T-cell (primary cell): ENCODE measurements around the gene LYRM4. TPM values are rescaled to one million over a fixed set of nuclear protein-coding genes. Genes with fewer than 3 reads are reported as not detected.

ENCODE experiments used
- ATAC-seq, 4 experiments: fragments of 200-7000 bp in 3 of 4; fragments of 150-1000 bp in 1 of 4; cut with Tn5 transposase; replicated peaks in 1 of 4; 1 replicate in 3 of 4; 2 replicates in 1 of 4; pipeline ENCODE4 v1.10.0; 2021; ENCODE audit warnings: moderate library complexity in 3 of 4, mild to moderate bottlenecking in 2 of 4, moderate number of reproducible peaks in 1 of 4
- CTCF ChIA-PET, 2 donors: fragments of 300-600 bp; sonication (Branson Sonifier 250); formaldehyde crosslinking; loops; one replicate each; lab custom pipeline; 2022; ENCODE audit warnings: antibody characterized with exemption in 2 of 2; lab: Charles Lee
- POLR2A ChIA-PET, 2 donors: fragments of 300-600 bp; sonication (Branson Sonifier 250); formaldehyde crosslinking; loops; one replicate each; lab custom pipeline; 2022; ENCODE audit warnings: antibody characterized with exemption in 2 of 2; lab: Charles Lee
- DNase-seq, 35 experiments: peaks; one replicate each; pipeline versions ENCODE4 v3.0.0 to v3.0.0-alpha.2; 2013 to 2023
- H3K27ac ChIP-seq: one replicate; pipeline ENCODE4 v1.5.1; 2013; ENCODE audit warnings: low read length
- H3K27me3 ChIP-seq, 2 experiments: replicated peaks in 1 of 2; 1 replicate in 1 of 2; 2 replicates in 1 of 2; pipeline versions ENCODE4 v1.6.1 to v1.7.0; 2013; ENCODE audit warnings: low read length in 1 of 2, mixed read lengths in 1 of 2; ENCODE audit not compliant: control insufficient read depth in 2 of 2, insufficient read depth in 2 of 2; ENCODE audit errors: extremely low read depth in 1 of 2
- H3K36me3 ChIP-seq, 2 donors: 1 replicate in 1 of 2; 2 replicates in 1 of 2; pipeline versions ENCODE4 v1.6.1 to v1.7.0; 2013; ENCODE audit warnings: low read length in 1 of 2; ENCODE audit not compliant: control insufficient read depth in 2 of 2, insufficient read depth in 1 of 2; ENCODE audit errors: extremely low read depth in 1 of 2
- H3K4me1 ChIP-seq, 2 experiments: 1 replicate in 1 of 2; 2 replicates in 1 of 2; pipeline versions ENCODE4 v1.6.1 to v1.7.0; 2013; ENCODE audit warnings: low read length in 2 of 2, mixed read lengths in 1 of 2; ENCODE audit not compliant: insufficient read depth in 2 of 2, control insufficient read depth in 1 of 2; ENCODE audit errors: extremely low read depth in 1 of 2
- H3K4me3 ChIP-seq, 2 donors: 1 replicate in 1 of 2; 2 replicates in 1 of 2; pipeline versions ENCODE4 v1.5.1 to v1.7.0; 2013; ENCODE audit warnings: mild to moderate bottlenecking in 2 of 2, low read length in 1 of 2, moderate library complexity in 1 of 2; ENCODE audit not compliant: control insufficient read depth in 1 of 2; ENCODE audit errors: extremely low read depth in 1 of 2
- H3K9me3 ChIP-seq: 2 replicates; pipeline ENCODE4 v1.7.0; 2013
- H3K27ac Mint-ChIP-seq, 2 donors: one replicate each; pipeline ENCODE4 v1.8.0; 2020 to 2021; ENCODE audit warnings: mild to moderate bottlenecking in 2 of 2, mixed read lengths in 2 of 2
- H3K27me3 Mint-ChIP-seq, 2 donors: one replicate each; pipeline ENCODE4 v1.8.0; 2021 to 2022; ENCODE audit warnings: mixed read lengths in 2 of 2
- H3K36me3 Mint-ChIP-seq: one replicate; pipeline ENCODE4 v1.8.0; 2021; ENCODE audit warnings: mixed read lengths
- H3K4me1 Mint-ChIP-seq, 3 donors: one replicate each; pipeline ENCODE4 v1.8.0; 2020 to 2022; ENCODE audit warnings: mixed read lengths in 3 of 3, mild to moderate bottlenecking in 1 of 3
- H3K4me3 Mint-ChIP-seq, 3 donors: one replicate each; pipeline ENCODE4 v1.8.0; 2020 to 2022; ENCODE audit warnings: mild to moderate bottlenecking in 3 of 3, mixed read lengths in 3 of 3, moderate library complexity in 3 of 3
- H3K9me3 Mint-ChIP-seq, 3 donors: one replicate each; pipeline ENCODE4 v1.8.0; 2020 to 2022; ENCODE audit warnings: mixed read lengths in 3 of 3
- WGBS: methylation state at CpG from one replicate; pipeline ENCODE4 v1.1.5; 2013; ENCODE audit warnings: missing lambda C conversion rate; ENCODE audit not compliant: insufficient coverage; 5-methylcytosine and 5-hydroxymethylcytosine counted together
- total RNA-seq, 35 experiments: library from RNA in 6 of 35; stranded (reverse) in 6 of 35; fragments of 120-200 nt in 1 of 35; gene quantifications; one replicate each; pipeline versions ENCODE4 v1.2.1 to v1.2.4 and lab custom pipeline; 2013 to 2026

Gene LYRM4
- total RNA-seq, 5 donors from 2014 or later (not counting 1 experiment from before 2014, with no cell fraction given) = 17.7 to 25.6 (median 20.4) TPM

GRCh38 chr6:5278565-5279120 lies 17.9 kb upstream of the LYRM4 start:
- no peaks in the 10 kb centered on the region for H3K27me3 ChIP-seq
- no peak for DNase-seq
- ChIA-PET POLR2A (interaction anchor here in 1 of 2 donors (0.7 kb wide), 1 partner anchor 1291 kb away, joined by 6 read pairs; no protein-coding TSS in a partner anchor), CTCF (interaction anchor here in 1 of 2 donors (0.6 kb wide), 1 partner anchor 177 kb away, joined by 3 read pairs; no protein-coding TSS in a partner anchor)
- Mint-ChIP-seq H3K36me3 (peaks cover 17% of the 10 kb centered on the region), H3K9me3 (no peaks in the 10 kb centered on the region), H3K4me3 (no peak overlapping the region), H3K4me1 (peaks cover 39 to 59% (median 40%) of the 10 kb centered on the region in 3 donors), H3K27ac (no peak overlapping the region), H3K27me3 (no peaks in the 10 kb centered on the region)
- ATAC-seq = no peak
- WGBS = 92% methylated on average over 1 of the region's 3 CpGs
- no peaks in the 10 kb centered on the region for H3K36me3 ChIP-seq
- H3K27ac ChIP-seq = no peak overlapping the region
- no peaks in the 10 kb centered on the region for H3K9me3 ChIP-seq
- H3K4me1 ChIP-seq = peaks cover 3 to 4% of the 10 kb centered on the region in 2 experiments
- H3K4me3 ChIP-seq = no peak overlapping the region

- Mint-ChIP-seq H3K27me3 (no peaks in the 10 kb centered on the region), H3K4me3 (no peak overlapping the region), H3K9me3 (no peaks in the 10 kb centered on the region), H3K27ac (no peak overlapping the region), H3K4me1 (peaks cover 44 to 63% (median 44%) of the 10 kb centered on the region in 3 donors), H3K36me3 (peaks cover 22% of the 10 kb centered on the region)
- 100% methylated on average over 1 of the region's 5 CpGs for WGBS
- H3K27me3 ChIP-seq = no peaks in the 10 kb centered on the region
- no peak for ATAC-seq
- H3K4me1 ChIP-seq = peaks cover 3 to 4% of the 10 kb centered on the region in 2 experiments
- no peaks in the 10 kb centered on the region for H3K9me3 ChIP-seq
- no peak overlapping the region for H3K27ac ChIP-seq
- no peak for DNase-seq
- POLR2A ChIA-PET = no interaction called here
- no peak overlapping the region for H3K4me3 ChIP-seq
- CTCF ChIA-PET = interaction anchor here in 1 of 2 donors (0.6 kb wide), 1 partner anchor 177 kb away, joined by 3 read pairs; no protein-coding TSS in a partner anchor
- H3K36me3 ChIP-seq = no peaks in the 10 kb centered on the region
Measured at GRCh38 chr6:5278047-5278446, 17.3 kb upstream of the LYRM4 start.

GRCh38 chr6:5277589-5277988 lies 16.8 kb upstream of the LYRM4 start:
- ChIA-PET CTCF (interaction anchor here in 1 of 2 donors (1.1 kb wide), 1 partner anchor 25 kb away, joined by 4 read pairs; no protein-coding TSS in a partner anchor), POLR2A (no interaction called here)
- H3K36me3 ChIP-seq = no peaks in the 10 kb centered on the region
- Mint-ChIP-seq H3K9me3 (no peaks in the 10 kb centered on the region), H3K4me1 (peaks cover 46 to 66% (median 47%) of the 10 kb centered on the region in 3 donors), H3K4me3 (no peak overlapping the region), H3K27me3 (no peaks in the 10 kb centered on the region), H3K27ac (no peak overlapping the region), H3K36me3 (peaks cover 26% of the 10 kb centered on the region)
- ATAC-seq (no peak), DNase-seq (no peak)
- H3K27ac ChIP-seq = no peak overlapping the region
- 100% methylated on average over 1 of the region's 3 CpGs for WGBS
- peaks cover 3 to 4% of the 10 kb centered on the region in 2 experiments for H3K4me1 ChIP-seq
- no peaks in the 10 kb centered on the region for H3K27me3 ChIP-seq
- H3K9me3 ChIP-seq = no peaks in the 10 kb centered on the region
- no peak overlapping the region for H3K4me3 ChIP-seq

GRCh38 chr6:5276581-5276980 lies 15.8 kb upstream of the LYRM4 start:
- ATAC-seq (no peak), DNase-seq (no peak)
- Histone ChIP-seq H3K4me3 (no peak overlapping the region), H3K27ac (no peak overlapping the region), H3K4me1 (peaks cover 3 to 4% of the 10 kb centered on the region in 2 experiments), H3K36me3 (no peaks in the 10 kb centered on the region), H3K9me3 (no peaks in the 10 kb centered on the region), H3K27me3 (no peaks in the 10 kb centered on the region)
- WGBS = 100% methylated on average over 2 of the region's 2 CpGs
- Mint-ChIP-seq H3K27me3 (no peaks in the 10 kb centered on the region), H3K4me1 (peaks cover 36 to 63% (median 44%) of the 10 kb centered on the region in 3 donors), H3K9me3 (no peaks in the 10 kb centered on the region), H3K4me3 (no peak overlapping the region), H3K36me3 (peaks cover 27% of the 10 kb centered on the region), H3K27ac (no peak overlapping the region)
- CTCF ChIA-PET = interaction anchor here (0.6 to 1.1 kb wide), 5 partner anchors 26 to 170 kb away, joined by 3 to 9 read pairs (median 3); no protein-coding TSS in a partner anchor
- POLR2A ChIA-PET = no interaction called here

- Mint-ChIP-seq H3K4me1 (peaks cover 34 to 60% (median 45%) of the 10 kb centered on the region in 3 donors), H3K36me3 (peaks cover 34% of the 10 kb centered on the region), H3K27ac (no peak overlapping the region), H3K27me3 (no peaks in the 10 kb centered on the region), H3K9me3 (no peaks in the 10 kb centered on the region), H3K4me3 (no peak overlapping the region)
- H3K27ac ChIP-seq = no peak overlapping the region
- no CpG with 5 or more reads among the region's 2 CpGs for WGBS
- no peaks in the 10 kb centered on the region for H3K36me3 ChIP-seq
- no peak overlapping the region for H3K4me3 ChIP-seq
- DNase-seq = no peak
- no peaks in the 10 kb centered on the region for H3K9me3 ChIP-seq
- ChIA-PET POLR2A (no interaction called here), CTCF (interaction anchor here (0.9 to 1.8 kb wide), 3 partner anchors 27 to 132 kb away, joined by 3 to 4 read pairs (median 3); no protein-coding TSS in a partner anchor)
- peaks cover 3 to 4% of the 10 kb centered on the region in 2 experiments for H3K4me1 ChIP-seq
- no peaks in the 10 kb centered on the region for H3K27me3 ChIP-seq
- ATAC-seq = no peak
Measured at GRCh38 chr6:5275497-5275896, 14.7 kb upstream of the LYRM4 start.

GRCh38 chr6:5274231-5274630 lies 13.5 kb upstream of the LYRM4 start:
- H3K27me3 ChIP-seq = no peaks in the 10 kb centered on the region
- peaks cover 35 to 50% (median 39%) of the 10 kb centered on the region in 3 donors for H3K4me1 Mint-ChIP-seq
- H3K4me3 Mint-ChIP-seq = no peak overlapping the region
- CTCF ChIA-PET = interaction anchor here in 1 of 2 donors (1.8 kb wide), 1 partner anchor 28 kb away, joined by 4 read pairs; no protein-coding TSS in a partner anchor
- H3K36me3 Mint-ChIP-seq = peaks cover 36% of the 10 kb centered on the region
- no peak overlapping the region for H3K4me3 ChIP-seq
- POLR2A ChIA-PET = no interaction called here
- H3K4me1 ChIP-seq = peaks cover 3 to 4% of the 10 kb centered on the region in 2 experiments
- DNase-seq (no peak), ATAC-seq (peak in 1 of 4 experiments; percentile 23)
- H3K36me3 ChIP-seq = no peaks in the 10 kb centered on the region
- peak overlapping the region in 1 of 2 donors; percentile 61 for H3K27ac Mint-ChIP-seq
- H3K9me3 Mint-ChIP-seq = no peaks in the 10 kb centered on the region
- H3K9me3 ChIP-seq = no peaks in the 10 kb centered on the region
- H3K27ac ChIP-seq = no peak overlapping the region
- 100% methylated on average over 1 of the region's 3 CpGs for WGBS
- no peaks in the 10 kb centered on the region for H3K27me3 Mint-ChIP-seq
